Testis (tissue), 2 donors: ENCODE results near the gene PSMB10.

Experiments
- CTCF ChIP-seq, 3 experiments: fragments of 450-650 bp in 2 of 3; fragments of 200-600 bp in 1 of 3; sonication (generic) in 1 of 3; IDR thresholded peaks; one replicate each; pipeline ENCODE4 v1.5.1; 2016 to 2019; ENCODE audit warnings: antibody characterized with exemption in 3 of 3, mild to moderate bottlenecking in 2 of 3, moderate library complexity in 1 of 3
- POLR2A ChIP-seq: fragments of 450-650 bp; IDR thresholded peaks from one replicate; pipeline ENCODE4 v1.6.1; 2017; ENCODE audit warnings: antibody characterized with exemption, mild to moderate bottlenecking, moderate library complexity

- TF ChIP-seq CTCF (IDR thresholded peaks at IDR 0.05), result no peak
- TF ChIP-seq POLR2A, result no peak
Observed at GRCh38 chr16:67917852-67918236, 18.8 kb downstream of the PSMB10 start.
